ENCODE data around the gene BLVRA. TPM values are rescaled to one million over a fixed set of nuclear protein-coding genes. Genes with fewer than 3 reads are reported as not detected.
"Not testable (repeated sequence)": the region's sequence is repeated elsewhere in the genome, so short reads cannot be mapped to it uniquely, and the experiment has no call there.

Gene BLVRA
- total and polyA plus RNA-seq, 5 donors from 2014 or later = 25.9 to 76.3 (median 42.6) TPM

GRCh38 chr7:43784585-43785087 is 26.2 kb downstream of the BLVRA start:
- not testable (repeated sequence) for H3K36me3 ChIP-seq (ENCODE audit: control insufficient read depth, insufficient read depth, low read length); H3K9me3 ChIP-seq (ENCODE audit: control insufficient read depth in 2 of 2, low read length in 2 of 2); H3K27ac Mint-ChIP-seq; H3K27me3 Mint-ChIP-seq; H3K4me3 ChIP-seq (ENCODE audit: low read depth, low read length); H3K27me3 ChIP-seq (ENCODE audit: control insufficient read depth, insufficient read depth, low read length); H3K9me3 Mint-ChIP-seq; H3K4me1 ChIP-seq (ENCODE audit: control insufficient read depth, insufficient read depth, low read length, poor library complexity, severe bottlenecking); ATAC-seq (ENCODE audit: low read depth in 2 of 2); H3K4me3 Mint-ChIP-seq; H3K27ac ChIP-seq (ENCODE audit: insufficient read depth, low read length, poor library complexity, severe bottlenecking)
- Mint-ChIP-seq H3K4me1 (peaks cover 8 to 21% (median 13%) of the 10 kb centered on the region in 4 donors), H3K36me3 (peaks cover 27% of the 10 kb centered on the region)
- peak in 1 of 3 donors; percentile 17 for DNase-seq

GRCh38 chr7:43785420-43785819 is 26.9 kb downstream of the BLVRA start:
- peaks cover 7 to 17% (median 12%) of the 10 kb centered on the region in 4 donors for H3K4me1 Mint-ChIP-seq
- H3K36me3 ChIP-seq (ENCODE audit: control insufficient read depth, insufficient read depth, low read length) = peaks cover 5% of the 10 kb centered on the region
- no peak overlapping the region for H3K4me3 Mint-ChIP-seq
- H3K27ac ChIP-seq (ENCODE audit: insufficient read depth, low read length, poor library complexity, severe bottlenecking) = no peak overlapping the region
- H3K9me3 Mint-ChIP-seq = no peaks in the 10 kb centered on the region
- peaks cover 25% of the 10 kb centered on the region for H3K36me3 Mint-ChIP-seq
- DNase-seq = no peak
- H3K27ac Mint-ChIP-seq = no peak overlapping the region
- no peaks in the 10 kb centered on the region for H3K9me3 ChIP-seq (ENCODE audit: control insufficient read depth in 2 of 2, low read length in 2 of 2)
- no peak overlapping the region for H3K4me3 ChIP-seq (ENCODE audit: low read depth, low read length)
- no peaks in the 10 kb centered on the region for H3K27me3 ChIP-seq (ENCODE audit: control insufficient read depth, insufficient read depth, low read length)
- ATAC-seq (ENCODE audit: low read depth in 2 of 2) = no peak
- H3K4me1 ChIP-seq (ENCODE audit: control insufficient read depth, insufficient read depth, low read length, poor library complexity, severe bottlenecking) = no peaks in the 10 kb centered on the region
- H3K27me3 Mint-ChIP-seq = no peaks in the 10 kb centered on the region

GRCh38 chr7:43787771-43788170 is 29.3 kb downstream of the BLVRA start:
- no peak overlapping the region for H3K27ac Mint-ChIP-seq
- no peak overlapping the region for H3K27ac ChIP-seq (ENCODE audit: insufficient read depth, low read length, poor library complexity, severe bottlenecking)
- H3K36me3 Mint-ChIP-seq = peaks cover 30% of the 10 kb centered on the region
- H3K9me3 ChIP-seq (ENCODE audit: control insufficient read depth in 2 of 2, low read length in 2 of 2) = no peaks in the 10 kb centered on the region
- peaks cover 12% of the 10 kb centered on the region for H3K36me3 ChIP-seq (ENCODE audit: control insufficient read depth, insufficient read depth, low read length)
- no peaks in the 10 kb centered on the region for H3K4me1 ChIP-seq (ENCODE audit: control insufficient read depth, insufficient read depth, low read length, poor library complexity, severe bottlenecking)
- no peaks in the 10 kb centered on the region for H3K27me3 ChIP-seq (ENCODE audit: control insufficient read depth, insufficient read depth, low read length)
- no peak for DNase-seq
- H3K4me3 Mint-ChIP-seq = no peak overlapping the region
- H3K9me3 Mint-ChIP-seq = no peaks in the 10 kb centered on the region
- no peak for ATAC-seq (ENCODE audit: low read depth in 2 of 2)
- H3K4me1 Mint-ChIP-seq = peaks cover 4 to 13% (median 5%) of the 10 kb centered on the region in 4 donors
- no peak overlapping the region for H3K4me3 ChIP-seq (ENCODE audit: low read depth, low read length)
- H3K27me3 Mint-ChIP-seq = no peaks in the 10 kb centered on the region

- Mint-ChIP-seq H3K9me3 (peaks cover 0 to 2% (median 0%) of the 10 kb centered on the region in 7 donors), H3K4me3 (no peak overlapping the region), H3K4me1 (peaks cover 2 to 14% (median 7%) of the 10 kb centered on the region in 4 donors), H3K27me3 (no peaks in the 10 kb centered on the region), H3K27ac (peak overlapping the region in 1 of 3 donors; percentile 72), H3K36me3 (peaks cover 36% of the 10 kb centered on the region)
- no peak overlapping the region for H3K27ac ChIP-seq (ENCODE audit: insufficient read depth, low read length, poor library complexity, severe bottlenecking)
- H3K4me3 ChIP-seq (ENCODE audit: low read depth, low read length) = no peak overlapping the region
- ATAC-seq (ENCODE audit: low read depth in 2 of 2) = no peak
- peaks cover 4% of the 10 kb centered on the region for H3K4me1 ChIP-seq (ENCODE audit: control insufficient read depth, insufficient read depth, low read length, poor library complexity, severe bottlenecking)
- H3K9me3 ChIP-seq (ENCODE audit: control insufficient read depth in 2 of 2, low read length in 2 of 2) = no peaks in the 10 kb centered on the region
- H3K27me3 ChIP-seq (ENCODE audit: control insufficient read depth, insufficient read depth, low read length) = no peaks in the 10 kb centered on the region
- H3K36me3 ChIP-seq (ENCODE audit: control insufficient read depth, insufficient read depth, low read length) = peaks cover 15% of the 10 kb centered on the region
- DNase-seq = no peak
Observed at GRCh38 chr7:43790006-43790405, 31.5 kb downstream of the BLVRA start.

GRCh38 chr7:43790834-43791233 is 32.4 kb downstream of the BLVRA start:
- Histone ChIP-seq H3K9me3 (ENCODE audit: control insufficient read depth in 2 of 2, low read length in 2 of 2) (no peaks in the 10 kb centered on the region), H3K4me1 (ENCODE audit: control insufficient read depth, insufficient read depth, low read length, poor library complexity, severe bottlenecking) (peaks cover 4% of the 10 kb centered on the region), H3K36me3 (ENCODE audit: control insufficient read depth, insufficient read depth, low read length) (peaks cover 15% of the 10 kb centered on the region), H3K27me3 (ENCODE audit: control insufficient read depth, insufficient read depth, low read length) (no peaks in the 10 kb centered on the region), H3K4me3 (ENCODE audit: low read depth, low read length) (no peak overlapping the region), H3K27ac (ENCODE audit: insufficient read depth, low read length, poor library complexity, severe bottlenecking) (no peak overlapping the region)
- DNase-seq (no peak), ATAC-seq (ENCODE audit: low read depth in 2 of 2) (no peak)
- peaks cover 36% of the 10 kb centered on the region for H3K36me3 Mint-ChIP-seq
- peaks cover 0 to 2% (median 0%) of the 10 kb centered on the region in 7 donors for H3K9me3 Mint-ChIP-seq
- no peak overlapping the region for H3K27ac Mint-ChIP-seq
- H3K4me1 Mint-ChIP-seq = peaks cover 2 to 14% (median 7%) of the 10 kb centered on the region in 4 donors
- H3K4me3 Mint-ChIP-seq = no peak overlapping the region
- H3K27me3 Mint-ChIP-seq = no peaks in the 10 kb centered on the region

- Histone ChIP-seq H3K4me3 (ENCODE audit: low read depth, low read length) (no peak overlapping the region), H3K36me3 (ENCODE audit: control insufficient read depth, insufficient read depth, low read length) (peaks cover 15% of the 10 kb centered on the region), H3K27me3 (ENCODE audit: control insufficient read depth, insufficient read depth, low read length) (no peaks in the 10 kb centered on the region), H3K27ac (ENCODE audit: insufficient read depth, low read length, poor library complexity, severe bottlenecking) (no peak overlapping the region), H3K4me1 (ENCODE audit: control insufficient read depth, insufficient read depth, low read length, poor library complexity, severe bottlenecking) (peaks cover 4% of the 10 kb centered on the region), H3K9me3 (ENCODE audit: control insufficient read depth in 2 of 2, low read length in 2 of 2) (no peaks in the 10 kb centered on the region)
- no peak overlapping the region for H3K4me3 Mint-ChIP-seq
- no peak for DNase-seq
- H3K27ac Mint-ChIP-seq = no peak overlapping the region
- peaks cover 32% of the 10 kb centered on the region for H3K36me3 Mint-ChIP-seq
- peaks cover 2 to 10% (median 5%) of the 10 kb centered on the region in 4 donors for H3K4me1 Mint-ChIP-seq
- H3K9me3 Mint-ChIP-seq = peaks cover 0 to 2% (median 0%) of the 10 kb centered on the region in 7 donors
- ATAC-seq (ENCODE audit: low read depth in 2 of 2) = no peak
- H3K27me3 Mint-ChIP-seq = no peaks in the 10 kb centered on the region
Observed at GRCh38 chr7:43791665-43792064, 33.2 kb downstream of the BLVRA start.

GRCh38 chr7:43792471-43793150 is 34.1 kb downstream of the BLVRA start:
- Histone ChIP-seq H3K27ac (ENCODE audit: insufficient read depth, low read length, poor library complexity, severe bottlenecking) (no peak overlapping the region), H3K4me3 (ENCODE audit: low read depth, low read length) (no peak overlapping the region), H3K9me3 (ENCODE audit: control insufficient read depth in 2 of 2, low read length in 2 of 2) (no peaks in the 10 kb centered on the region), H3K4me1 (ENCODE audit: control insufficient read depth, insufficient read depth, low read length, poor library complexity, severe bottlenecking) (peaks cover 4% of the 10 kb centered on the region), H3K36me3 (ENCODE audit: control insufficient read depth, insufficient read depth, low read length) (peaks cover 15% of the 10 kb centered on the region), H3K27me3 (ENCODE audit: control insufficient read depth, insufficient read depth, low read length) (no peaks in the 10 kb centered on the region)
- H3K9me3 Mint-ChIP-seq = peaks cover 0 to 2% (median 0%) of the 10 kb centered on the region in 7 donors
- H3K4me3 Mint-ChIP-seq = no peak overlapping the region
- DNase-seq (no peak), ATAC-seq (ENCODE audit: low read depth in 2 of 2) (no peak)
- peaks cover 32% of the 10 kb centered on the region for H3K36me3 Mint-ChIP-seq
- peaks cover 2 to 9% (median 5%) of the 10 kb centered on the region in 4 donors for H3K4me1 Mint-ChIP-seq
- no peak overlapping the region for H3K27ac Mint-ChIP-seq
- H3K27me3 Mint-ChIP-seq = no peaks in the 10 kb centered on the region

- no peak overlapping the region for H3K4me3 Mint-ChIP-seq
- peaks cover 0 to 2% (median 0%) of the 10 kb centered on the region in 4 donors for H3K4me1 Mint-ChIP-seq
- H3K27me3 Mint-ChIP-seq = no peaks in the 10 kb centered on the region
- Histone ChIP-seq H3K27me3 (ENCODE audit: control insufficient read depth, insufficient read depth, low read length) (no peaks in the 10 kb centered on the region), H3K27ac (ENCODE audit: insufficient read depth, low read length, poor library complexity, severe bottlenecking) (no peak overlapping the region), H3K9me3 (ENCODE audit: control insufficient read depth in 2 of 2, low read length in 2 of 2) (no peaks in the 10 kb centered on the region), H3K4me1 (ENCODE audit: control insufficient read depth, insufficient read depth, low read length, poor library complexity, severe bottlenecking) (no peaks in the 10 kb centered on the region), H3K36me3 (ENCODE audit: control insufficient read depth, insufficient read depth, low read length) (peaks cover 9% of the 10 kb centered on the region), H3K4me3 (ENCODE audit: low read depth, low read length) (no peak overlapping the region)
- peaks cover 0 to 2% (median 0%) of the 10 kb centered on the region in 7 donors for H3K9me3 Mint-ChIP-seq
- H3K36me3 Mint-ChIP-seq = peaks cover 16% of the 10 kb centered on the region
- H3K27ac Mint-ChIP-seq = peak overlapping the region in 1 of 3 donors; percentile 42
- ATAC-seq (ENCODE audit: low read depth in 2 of 2) (no peak), DNase-seq (peak in 1 of 3 donors; percentile 11)
Observed at GRCh38 chr7:43799605-43800004, 41.1 kb downstream of the BLVRA start.
